Dendritic cell treated with granulocyte-macrophage colony-stimulating factor and Interleukin-4, amounts not matched to agents 40 ng/mL and 50 ng/mL, for 4 days (primary cell): ENCODE data around the gene ARID3B.

Experiments used
- H3K27ac Mint-ChIP-seq: one replicate; pipeline ENCODE4 v1.8.0; 2022; ENCODE audit warnings: mild to moderate bottlenecking, mixed read lengths
- H3K27me3 Mint-ChIP-seq: one replicate; pipeline ENCODE4 v1.8.0; 2022; ENCODE audit warnings: mild to moderate bottlenecking, mixed read lengths
- H3K36me3 Mint-ChIP-seq: one replicate; pipeline ENCODE4 v1.8.0; 2022; ENCODE audit warnings: low read depth, mixed read lengths
- H3K4me1 Mint-ChIP-seq: one replicate; pipeline ENCODE4 v1.8.0; 2022; ENCODE audit warnings: low read depth, mixed read lengths
- H3K4me3 Mint-ChIP-seq: one replicate; pipeline ENCODE4 v1.8.0; 2022; ENCODE audit warnings: mild to moderate bottlenecking, moderate library complexity, mixed read lengths
- H3K9me3 Mint-ChIP-seq: one replicate; pipeline ENCODE4 v1.8.0; 2022; ENCODE audit warnings: mixed read lengths
- intact Hi-C: fragments of 100-400 bp; cut with micrococcal nuclease; formaldehyde crosslinking; loops from one replicate; pipeline ENCODE4 v1.15.0; 2022

The ARID3B gene

GRCh38 chr15:74611341-74611740 is 70.3 kb downstream of the ARID3B start:
- peaks cover 1% of the 10 kb centered on the region for H3K4me1 Mint-ChIP-seq
- peaks cover 7% of the 10 kb centered on the region for H3K36me3 Mint-ChIP-seq
- no peak overlapping the region for H3K4me3 Mint-ChIP-seq
- peaks cover 6% of the 10 kb centered on the region for H3K27me3 Mint-ChIP-seq
- no peaks in the 10 kb centered on the region for H3K9me3 Mint-ChIP-seq
- intact Hi-C loops: no loop called here
- no peak overlapping the region for H3K27ac Mint-ChIP-seq

- peaks cover 6% of the 10 kb centered on the region for H3K4me1 Mint-ChIP-seq
- no peak overlapping the region for H3K4me3 Mint-ChIP-seq
- no peak overlapping the region for H3K27ac Mint-ChIP-seq
- intact Hi-C loops: no loop called here
- peaks cover 6% of the 10 kb centered on the region for H3K27me3 Mint-ChIP-seq
- H3K9me3 Mint-ChIP-seq: no peaks in the 10 kb centered on the region
- H3K36me3 Mint-ChIP-seq: peaks cover 9% of the 10 kb centered on the region
These were observed 70.8 kb downstream of the ARID3B start for GRCh38 chr15:74611834-74612233.

GRCh38 chr15:74612677-74613076 is 71.7 kb downstream of the ARID3B start:
- H3K27ac Mint-ChIP-seq: no peak overlapping the region
- H3K9me3 Mint-ChIP-seq: no peaks in the 10 kb centered on the region
- peaks cover 14% of the 10 kb centered on the region for H3K36me3 Mint-ChIP-seq
- no peak overlapping the region for H3K4me3 Mint-ChIP-seq
- H3K27me3 Mint-ChIP-seq: peaks cover 3% of the 10 kb centered on the region
- intact Hi-C loops: no loop called here
- peaks cover 15% of the 10 kb centered on the region for H3K4me1 Mint-ChIP-seq

- intact Hi-C loops: no loop called here
- Mint-ChIP-seq H3K27ac (no peak overlapping the region), H3K4me3 (no peak overlapping the region)
These were observed 72.3 kb downstream of the ARID3B start for GRCh38 chr15:74613089-74613952.

GRCh38 chr15:74613953-74614743 is 73.1 kb downstream of the ARID3B start:
- Mint-ChIP-seq H3K4me3 (peak overlapping the region; percentile 90), H3K36me3 (peaks cover 29% of the 10 kb centered on the region), H3K27me3 (no peaks in the 10 kb centered on the region), H3K4me1 (peaks cover 29% of the 10 kb centered on the region), H3K9me3 (no peaks in the 10 kb centered on the region), H3K27ac (peak overlapping the region; percentile 93)
- intact Hi-C loops: loop anchor here (2.0 kb wide), 2 partner anchors 15 to 153 kb away; partner anchors contain the start of gene UBL7

More at GRCh38 chr15:74613089-74613952, 72.3 kb downstream of the ARID3B start:
- Mint-ChIP-seq H3K4me1 (peaks cover 21% of the 10 kb centered on the region), H3K27me3 (peaks cover 2% of the 10 kb centered on the region), H3K9me3 (no peaks in the 10 kb centered on the region), H3K36me3 (peaks cover 21% of the 10 kb centered on the region)

GRCh38 chr15:74614744-74615507 is 73.9 kb downstream of the ARID3B start:
- Mint-ChIP-seq H3K27me3 (no peaks in the 10 kb centered on the region), H3K4me3 (peak overlapping the region; percentile 90), H3K36me3 (peaks cover 37% of the 10 kb centered on the region), H3K4me1 (peaks cover 37% of the 10 kb centered on the region), H3K27ac (peak overlapping the region; percentile 93), H3K9me3 (no peaks in the 10 kb centered on the region)
- intact Hi-C loops: loop anchor here (1.0 to 2.0 kb wide), 3 partner anchors 16 to 154 kb away; partner anchors contain the start of genes ARID3B and UBL7

- no peaks in the 10 kb centered on the region for H3K9me3 Mint-ChIP-seq
- intact Hi-C loops: loop anchor here (1.0 to 2.0 kb wide), 3 partner anchors 17 to 155 kb away; partner anchors contain the start of genes ARID3B and UBL7
- peaks cover 45% of the 10 kb centered on the region for H3K4me1 Mint-ChIP-seq
- H3K4me3 Mint-ChIP-seq: peak within 1 kb of the TSS; percentile 90
- peak within 1 kb of the TSS; percentile 93 for H3K27ac Mint-ChIP-seq
- H3K36me3 Mint-ChIP-seq: peaks cover 45% of the 10 kb centered on the region
- no peaks in the 10 kb centered on the region for H3K27me3 Mint-ChIP-seq
These were observed 74.7 kb downstream of the ARID3B start, which contains the start of gene CLK3 for GRCh38 chr15:74615508-74616365. TSS of gene CLK3 (plus strand) at chr15:74615836. CDS start at chr15:74619197, 3,361 bp downstream.

- H3K36me3 Mint-ChIP-seq: peaks cover 52% of the 10 kb centered on the region
- no peaks in the 10 kb centered on the region for H3K9me3 Mint-ChIP-seq
- no peaks in the 10 kb centered on the region for H3K27me3 Mint-ChIP-seq
- peaks cover 52% of the 10 kb centered on the region for H3K4me1 Mint-ChIP-seq
- intact Hi-C loops: no loop called here
- H3K4me3 Mint-ChIP-seq: peak overlapping the region; percentile 90
- peak overlapping the region; percentile 93 for H3K27ac Mint-ChIP-seq
These were observed 75.4 kb downstream of the ARID3B start for GRCh38 chr15:74616366-74616939.

- intact Hi-C loops: no loop called here
- Mint-ChIP-seq H3K27me3 (no peaks in the 10 kb centered on the region), H3K4me1 (peaks cover 56% of the 10 kb centered on the region), H3K4me3 (peak overlapping the region; percentile 90), H3K27ac (peak overlapping the region; percentile 93), H3K36me3 (peaks cover 57% of the 10 kb centered on the region), H3K9me3 (no peaks in the 10 kb centered on the region)
These were observed 76.0 kb downstream of the ARID3B start for GRCh38 chr15:74616996-74617395.

GRCh38 chr15:74618841-74619596 is 78.0 kb downstream of the ARID3B start:
- no peaks in the 10 kb centered on the region for H3K27me3 Mint-ChIP-seq
- H3K36me3 Mint-ChIP-seq: peaks cover 78% of the 10 kb centered on the region
- H3K9me3 Mint-ChIP-seq: no peaks in the 10 kb centered on the region
- peaks cover 60% of the 10 kb centered on the region for H3K4me1 Mint-ChIP-seq
- intact Hi-C loops: no loop called here
- H3K27ac Mint-ChIP-seq: no peak overlapping the region
- H3K4me3 Mint-ChIP-seq: no peak overlapping the region

GRCh38 chr15:74619916-74620635 is 79.1 kb downstream of the ARID3B start:
- peaks cover 60% of the 10 kb centered on the region for H3K4me1 Mint-ChIP-seq
- H3K36me3 Mint-ChIP-seq: peaks cover 88% of the 10 kb centered on the region
- no peaks in the 10 kb centered on the region for H3K27me3 Mint-ChIP-seq
- peak overlapping the region; percentile 45 for H3K27ac Mint-ChIP-seq
- intact Hi-C loops: no loop called here
- no peak overlapping the region for H3K4me3 Mint-ChIP-seq
- H3K9me3 Mint-ChIP-seq: no peaks in the 10 kb centered on the region
